ENCODE results near the gene TPSD1. TPM values are rescaled to one million over a fixed set of nuclear protein-coding genes. Genes with fewer than 3 reads are reported as not detected.

TPSD1 gene
- total RNA-seq, 3 donors from 2014 or later (not counting 1 experiment from before 2014, with no cell fraction given), result 3.2 TPM; not detected in 2

- intact Hi-C loops (cut with micrococcal nuclease), result no loop called here
- TF ChIP-seq CTCF (IDR thresholded peaks at IDR 0.05), result no peak
- H3K9me3 Mint-ChIP-seq, result no peaks in the 10 kb centered on the region
These were observed 30.0 kb downstream of the TPSD1 start for GRCh38 chr16:1285669-1286512.

DNA sequence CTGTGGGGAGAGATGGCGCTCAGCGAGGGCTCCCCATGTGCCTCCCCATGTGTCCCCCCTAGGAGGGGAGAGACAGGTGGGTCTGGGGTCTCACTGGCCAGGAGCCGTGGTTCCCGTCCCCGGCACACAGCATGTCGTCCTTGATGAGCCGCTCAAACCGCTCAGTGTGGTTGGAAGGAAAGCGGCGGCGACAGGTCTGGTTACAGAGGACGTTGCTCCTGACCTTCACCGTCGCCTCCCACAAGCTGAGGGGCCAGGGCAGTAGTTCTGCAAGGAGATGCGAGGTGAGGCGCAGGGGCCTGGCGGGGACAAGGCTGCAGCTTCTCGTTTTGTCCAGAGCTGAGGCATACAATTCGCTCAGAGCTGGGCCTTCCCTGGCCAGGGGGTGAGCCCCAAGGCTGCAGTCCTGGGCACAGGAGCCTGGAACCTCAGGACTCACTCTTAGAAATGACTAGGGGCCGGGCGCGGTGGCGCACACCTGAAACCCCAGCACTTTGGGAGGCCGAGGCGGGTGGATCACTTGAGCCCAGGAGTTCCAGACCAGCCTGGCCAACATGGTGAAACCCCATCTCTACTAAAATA lies 30.7 kb downstream of the TPSD1 start:
- intact Hi-C loops (cut with micrococcal nuclease), result no loop called here
- Histone ChIP-seq H3K4me3 (ENCODE audit: low read length) (no peak overlapping the region), H3K36me3 (ENCODE audit: control insufficient read depth, insufficient read depth, low read length) (no peaks in the 10 kb centered on the region), H3K9me3 (ENCODE audit: control insufficient read depth, insufficient read depth, low read length) (no peaks in the 10 kb centered on the region), H3K4me1 (ENCODE audit: control insufficient read depth, insufficient read depth, low read length) (peaks cover 10% of the 10 kb centered on the region), H3K27ac (ENCODE audit: low read length) (no peak overlapping the region), H3K27me3 (ENCODE audit: control insufficient read depth, insufficient read depth, low read length) (peaks cover 6% of the 10 kb centered on the region)
- ATAC-seq (no peak), DNase-seq (no peak)
- 81% methylated on average over 25 of the region's 25 CpGs for WGBS (ENCODE audit: insufficient coverage)
- TF ChIP-seq CTCF (IDR thresholded peaks at IDR 0.05), result no peak
- no peaks in the 10 kb centered on the region for H3K36me3 Mint-ChIP-seq
- H3K4me3 Mint-ChIP-seq, result no peak overlapping the region
- H3K9me3 Mint-ChIP-seq, result no peaks in the 10 kb centered on the region
- H3K4me1 Mint-ChIP-seq, result no peaks in the 10 kb centered on the region
- H3K27me3 Mint-ChIP-seq (ENCODE audit: low read depth in 2 of 2), result peaks cover 16 to 22% of the 10 kb centered on the region in 2 donors
- no peak overlapping the region for H3K27ac Mint-ChIP-seq

More at GRCh38 chr16:1285669-1286512, 30.0 kb downstream of the TPSD1 start:
- peaks cover 6% of the 10 kb centered on the region for H3K27me3 ChIP-seq (ENCODE audit: control insufficient read depth, insufficient read depth, low read length)
- WGBS (ENCODE audit: insufficient coverage), result 80% methylated on average over 38 of the region's 38 CpGs
- H3K27ac Mint-ChIP-seq, result no peak overlapping the region
- no peak overlapping the region for H3K4me3 ChIP-seq (ENCODE audit: low read length)
- H3K4me1 ChIP-seq (ENCODE audit: control insufficient read depth, insufficient read depth, low read length), result peaks cover 10% of the 10 kb centered on the region
- H3K27me3 Mint-ChIP-seq (ENCODE audit: low read depth in 2 of 2), result peaks cover 12 to 19% of the 10 kb centered on the region in 2 donors
- no peaks in the 10 kb centered on the region for H3K9me3 ChIP-seq (ENCODE audit: control insufficient read depth, insufficient read depth, low read length)
- no peaks in the 10 kb centered on the region for H3K36me3 Mint-ChIP-seq
- no peak for DNase-seq
- no peak overlapping the region for H3K4me3 Mint-ChIP-seq
- no peaks in the 10 kb centered on the region for H3K4me1 Mint-ChIP-seq
- no peak for ATAC-seq
- no peak overlapping the region for H3K27ac ChIP-seq (ENCODE audit: low read length)
- H3K36me3 ChIP-seq (ENCODE audit: control insufficient read depth, insufficient read depth, low read length), result no peaks in the 10 kb centered on the region

GRCh38 chr16:1287982-1288670 lies 32.3 kb downstream of the TPSD1 start:
- DNase-seq (no peak), ATAC-seq (no peak)
- no peaks in the 10 kb centered on the region for H3K9me3 ChIP-seq (ENCODE audit: control insufficient read depth, insufficient read depth, low read length)
- no peaks in the 10 kb centered on the region for H3K9me3 Mint-ChIP-seq
- no peak overlapping the region for H3K4me3 ChIP-seq (ENCODE audit: low read length)
- intact Hi-C loops (cut with micrococcal nuclease), result no loop called here
- H3K4me1 ChIP-seq (ENCODE audit: control insufficient read depth, insufficient read depth, low read length), result peaks cover 5% of the 10 kb centered on the region
- no peaks in the 10 kb centered on the region for H3K4me1 Mint-ChIP-seq
- H3K27me3 Mint-ChIP-seq (ENCODE audit: low read depth in 2 of 2), result peaks cover 22 to 27% of the 10 kb centered on the region in 2 donors
- H3K36me3 Mint-ChIP-seq, result no peaks in the 10 kb centered on the region
- H3K27me3 ChIP-seq (ENCODE audit: control insufficient read depth, insufficient read depth, low read length), result peaks cover 8% of the 10 kb centered on the region
- H3K27ac Mint-ChIP-seq, result no peak overlapping the region
- H3K36me3 ChIP-seq (ENCODE audit: control insufficient read depth, insufficient read depth, low read length), result no peaks in the 10 kb centered on the region
- WGBS (ENCODE audit: insufficient coverage), result 73% methylated on average over 40 of the region's 40 CpGs
- no peak overlapping the region for H3K4me3 Mint-ChIP-seq
- H3K27ac ChIP-seq (ENCODE audit: low read length), result no peak overlapping the region
- no peak for TF ChIP-seq CTCF (IDR thresholded peaks at IDR 0.05)
